Hepatocyte (in vitro differentiated cells): ENCODE data around the gene ATP2C2. TPM values are rescaled to one million over a fixed set of nuclear protein-coding genes. Genes with fewer than 3 reads are reported as not detected.

Experiments
- DNase-seq: peaks from one replicate; pipeline ENCODE4 v3.0.0-alpha.2; 2016; ENCODE audit warnings: low spot score
- H2AFZ ChIP-seq: fragments of 200-600 bp; sonication (generic); 2 replicates; pipeline ENCODE4 v1.6.0; 2016; ENCODE audit warnings: antibody characterized with exemption, mild to moderate bottlenecking
- H3K27ac ChIP-seq: fragments of 200-600 bp; sonication (generic); 2 replicates; pipeline ENCODE4 v1.5.1; 2016; ENCODE audit warnings: mild to moderate bottlenecking
- H3K27me3 ChIP-seq: fragments of 200-600 bp; sonication (generic); 2 replicates; pipeline ENCODE4 v1.6.1; 2016
- H3K36me3 ChIP-seq: fragments of 200-600 bp; sonication (generic); replicated peaks from 2 replicates; pipeline ENCODE4 v1.5.1; 2016; ENCODE audit warnings: low read depth; ENCODE audit not compliant: insufficient read depth
- H3K4me1 ChIP-seq: fragments of 200-600 bp; sonication (generic); 2 replicates; pipeline ENCODE4 v1.5.1; 2016; ENCODE audit warnings: mild to moderate bottlenecking, moderate library complexity; ENCODE audit not compliant: insufficient read depth
- H3K4me2 ChIP-seq: fragments of 200-600 bp; sonication (generic); 2 replicates; pipeline ENCODE4 v1.6.0; 2016
- H3K4me3 ChIP-seq: fragments of 200-600 bp; sonication (generic); 2 replicates; pipeline ENCODE4 v1.5.1; 2016; ENCODE audit warnings: mild to moderate bottlenecking
- H3K79me2 ChIP-seq: fragments of 200-600 bp; sonication (generic); 2 replicates; pipeline ENCODE4 v1.6.0; 2017; ENCODE audit warnings: mild to moderate bottlenecking
- H3K9me2 ChIP-seq: fragments of 200-600 bp; sonication (generic); replicated peaks from 2 replicates; pipeline ENCODE4 v1.6.0; 2017; ENCODE audit warnings: mild to moderate bottlenecking; ENCODE audit not compliant: insufficient read depth
- H3K9me3 ChIP-seq: fragments of 200-600 bp; sonication (generic); 2 replicates; pipeline ENCODE4 v1.5.1; 2016; ENCODE audit warnings: low read depth, mild to moderate bottlenecking
- H4K20me1 ChIP-seq: fragments of 200-600 bp; sonication (generic); 2 replicates; pipeline ENCODE4 v1.6.0; 2016; ENCODE audit warnings: mild to moderate bottlenecking; ENCODE audit not compliant: insufficient read depth, poor library complexity, severe bottlenecking
- CTCF ChIP-seq: fragments of 200-600 bp; sonication (generic); IDR thresholded peaks from 2 replicates; pipeline ENCODE4 v1.5.1; 2016; ENCODE audit warnings: antibody characterized with exemption, mild to moderate bottlenecking; ENCODE audit not compliant: poor library complexity
- EZH2 ChIP-seq: fragments of 200-600 bp; sonication (generic); IDR thresholded peaks from 2 replicates; pipeline ENCODE4 v1.6.1; 2016; ENCODE audit warnings: antibody characterized with exemption, mild to moderate bottlenecking, borderline replicate concordance
- EZH2phosphoT487 ChIP-seq: fragments of 200-600 bp; sonication (generic); IDR thresholded peaks from one replicate; pipeline ENCODE4 v1.6.1; 2018; ENCODE audit warnings: antibody characterized with exemption, mild to moderate bottlenecking, low read depth, moderate library complexity; ENCODE audit not compliant: unreplicated experiment, severe bottlenecking
- WGBS: methylation state at CpG from one replicate; pipeline ENCODE4 v1.1.6; 2016; ENCODE audit warnings: low lambda C conversion rate; ENCODE audit errors: missing lambda C conversion rate; 5-methylcytosine and 5-hydroxymethylcytosine counted together
- polyA plus RNA-seq: library from polyadenylated mRNA; unstranded; fragments of >200 nt; fragmentation: Nextera tagmentation; extraction: Ambion mirVana; gene quantifications from 2 replicates; pipeline ENCODE4 v1.2.1, GENCODE V29; 2016
- total RNA-seq: library from RNA; depleted of rRNA; stranded (reverse); fragments of >200 nt; gene quantifications from 2 replicates; pipeline ENCODE4 v1.2.3, GENCODE V29; 2014

The ATP2C2 gene
- total and polyA plus RNA-seq, 2 experiments from 2014 or later = 6.0 to 6.8 TPM

- Histone ChIP-seq H4K20me1 (no peaks in the 10 kb centered on the region), H3K9me3 (no peaks in the 10 kb centered on the region), H3K27me3 (no peaks in the 10 kb centered on the region), H3K79me2 (no peaks in the 10 kb centered on the region), H3K4me3 (no peak overlapping the region), H2AFZ (no peak overlapping the region), H3K36me3 (no peaks in the 10 kb centered on the region), H3K4me2 (no peak overlapping the region), H3K4me1 (no peaks in the 10 kb centered on the region), H3K9me2 (no peaks in the 10 kb centered on the region), H3K27ac (no peak overlapping the region)
- 67% methylated on average over 12 of the region's 12 CpGs for WGBS
- DNase-seq = no peak
- no peak for TF ChIP-seq CTCF
- TF ChIP-seq EZH2 = no peak
- no peak for TF ChIP-seq EZH2phosphoT487
Measured at GRCh38 chr16:84414789-84415326, 46.5 kb downstream of the ATP2C2 start.

- Histone ChIP-seq H3K36me3 (no peaks in the 10 kb centered on the region), H3K9me3 (no peaks in the 10 kb centered on the region), H3K4me1 (no peaks in the 10 kb centered on the region), H3K27ac (no peak overlapping the region), H3K79me2 (no peaks in the 10 kb centered on the region), H3K4me2 (no peak overlapping the region), H3K9me2 (no peaks in the 10 kb centered on the region), H3K27me3 (no peaks in the 10 kb centered on the region), H3K4me3 (no peak overlapping the region), H4K20me1 (no peaks in the 10 kb centered on the region), H2AFZ (no peak overlapping the region)
- TF ChIP-seq EZH2 (no peak), CTCF (no peak), EZH2phosphoT487 (no peak)
- DNase-seq = no peak
- WGBS = 85% methylated on average over 20 of the region's 20 CpGs
Measured at GRCh38 chr16:84416407-84417321, 48.3 kb downstream of the ATP2C2 start.

GRCh38 chr16:84418056-84418849 is 49.9 kb downstream of the ATP2C2 start:
- Histone ChIP-seq H3K79me2 (no peaks in the 10 kb centered on the region), H2AFZ (no peak overlapping the region), H3K36me3 (no peaks in the 10 kb centered on the region), H3K9me3 (no peaks in the 10 kb centered on the region), H3K4me3 (no peak overlapping the region), H3K9me2 (no peaks in the 10 kb centered on the region), H3K4me1 (no peaks in the 10 kb centered on the region), H3K27me3 (no peaks in the 10 kb centered on the region), H4K20me1 (no peaks in the 10 kb centered on the region), H3K27ac (no peak overlapping the region), H3K4me2 (no peak overlapping the region)
- TF ChIP-seq EZH2phosphoT487 (no peak), CTCF (no peak), EZH2 (no peak)
- no peak for DNase-seq
- 93% methylated on average over 25 of the region's 25 CpGs for WGBS
